ENCODE results near the gene ZG16B. TPM values are rescaled to one million over a fixed set of nuclear protein-coding genes. Genes with fewer than 3 reads are reported as not detected.
A peak's percentile ranks its signal among the peaks of the same experiment; 100 is the strongest.

ZG16B gene
- total RNA-seq, 1 experiment from 2014 or later = not detected

DNA sequence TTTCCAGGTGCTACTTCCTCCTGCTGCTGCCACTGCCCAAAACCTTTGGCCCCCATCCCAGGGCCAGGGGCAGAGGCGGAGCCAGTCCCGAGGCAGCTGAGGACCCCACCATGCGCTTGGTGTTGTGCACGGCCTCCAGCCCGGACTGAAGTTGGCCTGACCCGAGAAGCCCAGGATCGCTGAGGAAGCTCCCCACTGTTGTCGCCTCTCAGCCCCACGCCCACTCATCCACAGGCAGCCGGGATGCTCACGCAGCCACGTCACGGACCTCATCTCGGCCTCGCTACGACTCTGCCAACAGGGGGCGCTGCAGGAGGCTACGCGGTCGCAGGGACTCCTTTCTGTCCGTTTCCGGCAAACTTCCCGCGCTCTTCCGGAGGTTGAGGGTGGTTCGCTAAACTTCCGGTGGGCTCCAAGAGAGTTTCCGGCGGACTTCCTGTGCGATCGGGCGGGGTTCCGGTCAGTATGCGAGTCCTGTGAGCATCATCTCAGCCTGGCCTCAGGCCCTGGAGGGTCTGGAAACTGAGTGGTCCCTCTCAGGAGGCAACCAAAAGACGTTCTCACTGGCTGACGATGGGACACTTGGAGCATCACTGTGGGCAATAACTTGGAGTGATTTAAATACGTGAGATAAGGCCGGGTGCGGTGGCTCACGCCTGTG lies 12.4 kb downstream of the ZG16B start:
- H3K9me3 Mint-ChIP-seq = peaks cover 26% of the 10 kb centered on the region
- TF ChIP-seq TCF7 (CRISPR knock-in tag; IDR thresholded peaks at IDR 0.05; ENCODE audit: low read depth) = peak; percentile 42; the same call in 1 of the 2 replicates
- peak; percentile 60; the same call in 1 of the 2 replicates for TF ChIP-seq ETV6 (CRISPR knock-in tag; IDR thresholded peaks at IDR 0.05)
- no peak for TF ChIP-seq ZNF416 (CRISPR knock-in tag; IDR thresholded peaks at IDR 0.05)
- TF ChIP-seq, protein P1, sequence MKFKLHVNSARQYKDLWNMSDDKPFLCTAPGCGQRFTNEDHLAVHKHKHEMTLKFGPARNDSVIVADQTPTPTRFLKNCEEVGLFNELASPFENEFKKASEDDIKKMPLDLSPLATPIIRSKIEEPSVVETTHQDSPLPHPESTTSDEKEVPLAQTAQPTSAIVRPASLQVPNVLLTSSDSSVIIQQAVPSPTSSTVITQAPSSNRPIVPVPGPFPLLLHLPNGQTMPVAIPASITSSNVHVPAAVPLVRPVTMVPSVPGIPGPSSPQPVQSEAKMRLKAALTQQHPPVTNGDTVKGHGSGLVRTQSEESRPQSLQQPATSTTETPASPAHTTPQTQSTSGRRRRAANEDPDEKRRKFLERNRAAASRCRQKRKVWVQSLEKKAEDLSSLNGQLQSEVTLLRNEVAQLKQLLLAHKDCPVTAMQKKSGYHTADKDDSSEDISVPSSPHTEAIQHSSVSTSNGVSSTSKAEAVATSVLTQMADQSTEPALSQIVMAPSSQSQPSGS (CRISPR knock-in tag; IDR thresholded peaks at IDR 0.05; ENCODE audit: borderline replicate concordance, low read depth) = 0 out of 2 replicates have a peak, but pooled peaks have one; percentile 18
- TF ChIP-seq ZNF263 (CRISPR knock-in tag; IDR thresholded peaks at IDR 0.05; ENCODE audit: low read depth) = no peak
- TF ChIP-seq FOXP1 (CRISPR knock-in tag; IDR thresholded peaks at IDR 0.05; ENCODE audit: borderline replicate concordance) = peak; percentile 52; the same call in 1 of the 2 replicates
- TF ChIP-seq, protein P2, sequence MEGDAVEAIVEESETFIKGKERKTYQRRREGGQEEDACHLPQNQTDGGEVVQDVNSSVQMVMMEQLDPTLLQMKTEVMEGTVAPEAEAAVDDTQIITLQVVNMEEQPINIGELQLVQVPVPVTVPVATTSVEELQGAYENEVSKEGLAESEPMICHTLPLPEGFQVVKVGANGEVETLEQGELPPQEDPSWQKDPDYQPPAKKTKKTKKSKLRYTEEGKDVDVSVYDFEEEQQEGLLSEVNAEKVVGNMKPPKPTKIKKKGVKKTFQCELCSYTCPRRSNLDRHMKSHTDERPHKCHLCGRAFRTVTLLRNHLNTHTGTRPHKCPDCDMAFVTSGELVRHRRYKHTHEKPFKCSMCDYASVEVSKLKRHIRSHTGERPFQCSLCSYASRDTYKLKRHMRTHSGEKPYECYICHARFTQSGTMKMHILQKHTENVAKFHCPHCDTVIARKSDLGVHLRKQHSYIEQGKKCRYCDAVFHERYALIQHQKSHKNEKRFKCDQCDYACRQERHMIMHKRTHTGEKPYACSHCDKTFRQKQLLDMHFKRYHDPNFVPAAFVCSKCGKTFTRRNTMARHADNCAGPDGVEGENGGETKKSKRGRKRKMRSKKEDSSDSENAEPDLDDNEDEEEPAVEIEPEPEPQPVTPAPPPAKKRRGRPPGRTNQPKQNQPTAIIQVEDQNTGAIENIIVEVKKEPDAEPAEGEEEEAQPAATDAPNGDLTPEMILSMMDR (IDR thresholded peaks at IDR 0.05) = peak; percentile 83
- TF ChIP-seq SMAD3 (CRISPR knock-in tag; IDR thresholded peaks at IDR 0.05; ENCODE audit: borderline replicate concordance) = no peak
- TF ChIP-seq, protein P3, sequence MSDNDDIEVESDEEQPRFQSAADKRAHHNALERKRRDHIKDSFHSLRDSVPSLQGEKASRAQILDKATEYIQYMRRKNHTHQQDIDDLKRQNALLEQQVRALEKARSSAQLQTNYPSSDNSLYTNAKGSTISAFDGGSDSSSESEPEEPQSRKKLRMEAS (CRISPR knock-in tag; IDR thresholded peaks at IDR 0.05) = peak; percentile 66
- TF ChIP-seq FOXK1 (CRISPR knock-in tag; IDR thresholded peaks at IDR 0.05) = peak; percentile 20; the same call in 1 of the 2 replicates
- no peak for TF ChIP-seq ZNF138 (CRISPR knock-in tag; conservative IDR thresholded peaks at IDR 0.05)
- no peak for TF ChIP-seq TEAD4 (CRISPR knock-in tag; IDR thresholded peaks at IDR 0.05)
- no peak for TF ChIP-seq ZBTB21 (CRISPR knock-in tag; IDR thresholded peaks at IDR 0.05; ENCODE audit: borderline replicate concordance)
- TF ChIP-seq, protein P4, sequence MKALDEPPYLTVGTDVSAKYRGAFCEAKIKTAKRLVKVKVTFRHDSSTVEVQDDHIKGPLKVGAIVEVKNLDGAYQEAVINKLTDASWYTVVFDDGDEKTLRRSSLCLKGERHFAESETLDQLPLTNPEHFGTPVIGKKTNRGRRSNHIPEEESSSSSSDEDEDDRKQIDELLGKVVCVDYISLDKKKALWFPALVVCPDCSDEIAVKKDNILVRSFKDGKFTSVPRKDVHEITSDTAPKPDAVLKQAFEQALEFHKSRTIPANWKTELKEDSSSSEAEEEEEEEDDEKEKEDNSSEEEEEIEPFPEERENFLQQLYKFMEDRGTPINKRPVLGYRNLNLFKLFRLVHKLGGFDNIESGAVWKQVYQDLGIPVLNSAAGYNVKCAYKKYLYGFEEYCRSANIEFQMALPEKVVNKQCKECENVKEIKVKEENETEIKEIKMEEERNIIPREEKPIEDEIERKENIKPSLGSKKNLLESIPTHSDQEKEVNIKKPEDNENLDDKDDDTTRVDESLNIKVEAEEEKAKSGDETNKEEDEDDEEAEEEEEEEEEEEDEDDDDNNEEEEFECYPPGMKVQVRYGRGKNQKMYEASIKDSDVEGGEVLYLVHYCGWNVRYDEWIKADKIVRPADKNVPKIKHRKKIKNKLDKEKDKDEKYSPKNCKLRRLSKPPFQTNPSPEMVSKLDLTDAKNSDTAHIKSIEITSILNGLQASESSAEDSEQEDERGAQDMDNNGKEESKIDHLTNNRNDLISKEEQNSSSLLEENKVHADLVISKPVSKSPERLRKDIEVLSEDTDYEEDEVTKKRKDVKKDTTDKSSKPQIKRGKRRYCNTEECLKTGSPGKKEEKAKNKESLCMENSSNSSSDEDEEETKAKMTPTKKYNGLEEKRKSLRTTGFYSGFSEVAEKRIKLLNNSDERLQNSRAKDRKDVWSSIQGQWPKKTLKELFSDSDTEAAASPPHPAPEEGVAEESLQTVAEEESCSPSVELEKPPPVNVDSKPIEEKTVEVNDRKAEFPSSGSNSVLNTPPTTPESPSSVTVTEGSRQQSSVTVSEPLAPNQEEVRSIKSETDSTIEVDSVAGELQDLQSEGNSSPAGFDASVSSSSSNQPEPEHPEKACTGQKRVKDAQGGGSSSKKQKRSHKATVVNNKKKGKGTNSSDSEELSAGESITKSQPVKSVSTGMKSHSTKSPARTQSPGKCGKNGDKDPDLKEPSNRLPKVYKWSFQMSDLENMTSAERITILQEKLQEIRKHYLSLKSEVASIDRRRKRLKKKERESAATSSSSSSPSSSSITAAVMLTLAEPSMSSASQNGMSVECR (CRISPR knock-in tag; IDR thresholded peaks at IDR 0.05; ENCODE audit: borderline replicate concordance) = 0 out of 2 replicates have a peak, but pooled peaks have one; percentile 9
- TF ChIP-seq SP1 (CRISPR knock-in tag; conservative IDR thresholded peaks at IDR 0.05) = 0 out of 2 replicates have a peak, but pooled peaks have one; percentile 21
- TF ChIP-seq, protein P5, sequence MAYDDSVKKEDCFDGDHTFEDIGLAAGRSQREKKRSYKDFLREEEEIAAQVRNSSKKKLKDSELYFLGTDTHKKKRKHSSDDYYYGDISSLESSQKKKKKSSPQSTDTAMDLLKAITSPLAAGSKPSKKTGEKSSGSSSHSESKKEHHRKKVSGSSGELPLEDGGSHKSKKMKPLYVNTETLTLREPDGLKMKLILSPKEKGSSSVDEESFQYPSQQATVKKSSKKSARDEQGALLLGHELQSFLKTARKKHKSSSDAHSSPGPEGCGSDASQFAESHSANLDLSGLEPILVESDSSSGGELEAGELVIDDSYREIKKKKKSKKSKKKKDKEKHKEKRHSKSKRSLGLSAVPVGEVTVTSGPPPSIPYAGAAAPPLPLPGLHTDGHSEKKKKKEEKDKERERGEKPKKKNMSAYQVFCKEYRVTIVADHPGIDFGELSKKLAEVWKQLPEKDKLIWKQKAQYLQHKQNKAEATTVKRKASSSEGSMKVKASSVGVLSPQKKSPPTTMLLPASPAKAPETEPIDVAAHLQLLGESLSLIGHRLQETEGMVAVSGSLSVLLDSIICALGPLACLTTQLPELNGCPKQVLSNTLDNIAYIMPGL (CRISPR knock-in tag; IDR thresholded peaks at IDR 0.05) = no peak
- TF ChIP-seq, protein P6, sequence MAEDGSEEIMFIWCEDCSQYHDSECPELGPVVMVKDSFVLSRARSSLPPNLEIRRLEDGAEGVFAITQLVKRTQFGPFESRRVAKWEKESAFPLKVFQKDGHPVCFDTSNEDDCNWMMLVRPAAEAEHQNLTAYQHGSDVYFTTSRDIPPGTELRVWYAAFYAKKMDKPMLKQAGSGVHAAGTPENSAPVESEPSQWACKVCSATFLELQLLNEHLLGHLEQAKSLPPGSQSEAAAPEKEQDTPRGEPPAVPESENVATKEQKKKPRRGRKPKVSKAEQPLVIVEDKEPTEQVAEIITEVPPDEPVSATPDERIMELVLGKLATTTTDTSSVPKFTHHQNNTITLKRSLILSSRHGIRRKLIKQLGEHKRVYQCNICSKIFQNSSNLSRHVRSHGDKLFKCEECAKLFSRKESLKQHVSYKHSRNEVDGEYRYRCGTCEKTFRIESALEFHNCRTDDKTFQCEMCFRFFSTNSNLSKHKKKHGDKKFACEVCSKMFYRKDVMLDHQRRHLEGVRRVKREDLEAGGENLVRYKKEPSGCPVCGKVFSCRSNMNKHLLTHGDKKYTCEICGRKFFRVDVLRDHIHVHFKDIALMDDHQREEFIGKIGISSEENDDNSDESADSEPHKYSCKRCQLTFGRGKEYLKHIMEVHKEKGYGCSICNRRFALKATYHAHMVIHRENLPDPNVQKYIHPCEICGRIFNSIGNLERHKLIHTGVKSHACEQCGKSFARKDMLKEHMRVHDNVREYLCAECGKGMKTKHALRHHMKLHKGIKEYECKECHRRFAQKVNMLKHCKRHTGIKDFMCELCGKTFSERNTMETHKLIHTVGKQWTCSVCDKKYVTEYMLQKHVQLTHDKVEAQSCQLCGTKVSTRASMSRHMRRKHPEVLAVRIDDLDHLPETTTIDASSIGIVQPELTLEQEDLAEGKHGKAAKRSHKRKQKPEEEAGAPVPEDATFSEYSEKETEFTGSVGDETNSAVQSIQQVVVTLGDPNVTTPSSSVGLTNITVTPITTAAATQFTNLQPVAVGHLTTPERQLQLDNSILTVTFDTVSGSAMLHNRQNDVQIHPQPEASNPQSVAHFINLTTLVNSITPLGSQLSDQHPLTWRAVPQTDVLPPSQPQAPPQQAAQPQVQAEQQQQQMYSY (CRISPR knock-in tag; IDR thresholded peaks at IDR 0.05) = peak; percentile 7; the same call in 1 of the 2 replicates
- no peak for TF ChIP-seq NR3C1 (CRISPR knock-in tag; conservative IDR thresholded peaks at IDR 0.05; ENCODE audit: low read depth)
- 0 out of 2 replicates have a peak, but pooled peaks have one; percentile 30 for TF ChIP-seq NFE2L1 (CRISPR knock-in tag; IDR thresholded peaks at IDR 0.05)
- TF ChIP-seq, protein P7, sequence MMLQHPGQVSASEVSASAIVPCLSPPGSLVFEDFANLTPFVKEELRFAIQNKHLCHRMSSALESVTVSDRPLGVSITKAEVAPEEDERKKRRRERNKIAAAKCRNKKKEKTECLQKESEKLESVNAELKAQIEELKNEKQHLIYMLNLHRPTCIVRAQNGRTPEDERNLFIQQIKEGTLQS (CRISPR knock-in tag; conservative IDR thresholded peaks at IDR 0.05) = no peak
- TF ChIP-seq GTF2I (CRISPR knock-in tag; conservative IDR thresholded peaks at IDR 0.05) = no peak
- DNase-seq (ENCODE audit: low spot score) = peak; percentile 87
- no peak overlapping the region for H3K4me3 Mint-ChIP-seq
- peaks cover 9% of the 10 kb centered on the region for H3K4me1 Mint-ChIP-seq
- ChIA-PET POLR2A (interaction anchor here (0.6 kb wide), 1 partner anchor 120 kb away, joined by 3 read pairs; no protein-coding TSS in a partner anchor), CTCF (interaction anchor here (0.6 to 2.2 kb wide), 19 partner anchors 8 to 128 kb away, joined by 3 to 9 read pairs (median 3); partner anchors contain the start of genes FLYWCH2 and ZG16B)
- H3K27ac Mint-ChIP-seq = no peak overlapping the region
- H3K36me3 Mint-ChIP-seq = no peaks in the 10 kb centered on the region
- ATAC-seq = peak; percentile 49
- H3K27me3 Mint-ChIP-seq (ENCODE audit: low read depth) = peaks cover 30% of the 10 kb centered on the region

All from WTC11 (cell line).